ENCODE data around the gene USP32.

The USP32 gene

GRCh38 chr17:60163108-60163784, 228.7 kb downstream of the USP32 start:
- Mint-ChIP-seq H3K27me3 (ENCODE audit: low read depth, poor library complexity) (peaks cover 55% of the 10 kb centered on the region), H3K4me3 (no peak overlapping the region), H3K36me3 (ENCODE audit: low read depth) (no peaks in the 10 kb centered on the region), H3K27ac (peak overlapping the region; percentile 94), H3K9me3 (no peaks in the 10 kb centered on the region), H3K4me1 (peaks cover 70% of the 10 kb centered on the region)
- no peak for TF ChIP-seq CTCF (IDR thresholded peaks at IDR 0.05)
- DNase-seq, result no peak

- H3K27ac Mint-ChIP-seq, result no peak overlapping the region
- no peaks in the 10 kb centered on the region for H3K9me3 Mint-ChIP-seq
- H3K4me1 Mint-ChIP-seq, result peaks cover 62% of the 10 kb centered on the region
- peak; percentile 50 for DNase-seq
- H3K4me3 Mint-ChIP-seq, result peak overlapping the region; percentile 35
- H3K36me3 Mint-ChIP-seq (ENCODE audit: low read depth), result no peaks in the 10 kb centered on the region
- no peak for TF ChIP-seq CTCF (IDR thresholded peaks at IDR 0.05)
- H3K27me3 Mint-ChIP-seq (ENCODE audit: low read depth, poor library complexity), result peaks cover 59% of the 10 kb centered on the region
Observed at GRCh38 chr17:60161598-60162330, 230.2 kb downstream of the USP32 start.

- no peak for DNase-seq
- Mint-ChIP-seq H3K4me1 (peaks cover 65% of the 10 kb centered on the region), H3K27ac (no peak overlapping the region), H3K9me3 (no peaks in the 10 kb centered on the region), H3K36me3 (ENCODE audit: low read depth) (no peaks in the 10 kb centered on the region), H3K27me3 (ENCODE audit: low read depth, poor library complexity) (peaks cover 64% of the 10 kb centered on the region), H3K4me3 (peak overlapping the region; percentile 71)
- no peak for TF ChIP-seq CTCF (IDR thresholded peaks at IDR 0.05)
Observed at GRCh38 chr17:60160829-60161501, 231.0 kb downstream of the USP32 start.

- Mint-ChIP-seq H3K27ac (no peak overlapping the region), H3K36me3 (ENCODE audit: low read depth) (no peaks in the 10 kb centered on the region), H3K9me3 (no peaks in the 10 kb centered on the region), H3K27me3 (ENCODE audit: low read depth, poor library complexity) (peaks cover 68% of the 10 kb centered on the region), H3K4me1 (peaks cover 67% of the 10 kb centered on the region), H3K4me3 (no peak overlapping the region)
- TF ChIP-seq CTCF (IDR thresholded peaks at IDR 0.05), result no peak
- DNase-seq, result no peak
Observed at GRCh38 chr17:60159479-60159866, 232.5 kb downstream of the USP32 start.

GRCh38 chr17:60158751-60159478, 233.0 kb downstream of the USP32 start:
- no peaks in the 10 kb centered on the region for H3K36me3 Mint-ChIP-seq (ENCODE audit: low read depth)
- H3K27me3 Mint-ChIP-seq (ENCODE audit: low read depth, poor library complexity), result peaks cover 67% of the 10 kb centered on the region
- TF ChIP-seq CTCF (IDR thresholded peaks at IDR 0.05), result no peak
- H3K4me3 Mint-ChIP-seq, result no peak overlapping the region
- peaks cover 62% of the 10 kb centered on the region for H3K4me1 Mint-ChIP-seq
- H3K27ac Mint-ChIP-seq, result no peak overlapping the region
- no peak for DNase-seq
- H3K9me3 Mint-ChIP-seq, result no peaks in the 10 kb centered on the region

All from nephron progenitor cell (in vitro differentiated cells).